ENCODE measurements around the gene DCHS2.

Gene DCHS2

GRCh38 chr4:154521607-154522006 is 30.0 kb upstream of the DCHS2 start:
- no peak for TF ChIP-seq CTCF (IDR thresholded peaks at IDR 0.05; ENCODE audit: low read depth, low read length, missing control alignments)
- DNase-seq (ENCODE audit: low read depth), result no peak
- in situ Hi-C loops (cut with HindIII; ENCODE audit: low sequenced_read_pairs), result no loop called here
- no peak overlapping the region for H3K4me3 ChIP-seq (ENCODE audit: low read depth, low read length)

- DNase-seq (ENCODE audit: low read depth), result no peak
- no peak for TF ChIP-seq CTCF (IDR thresholded peaks at IDR 0.05; ENCODE audit: low read depth, low read length, missing control alignments)
- H3K4me3 ChIP-seq (ENCODE audit: low read depth, low read length), result no peak overlapping the region
- in situ Hi-C loops (cut with HindIII; ENCODE audit: low sequenced_read_pairs), result no loop called here
Observed at GRCh38 chr4:154519214-154519613, 27.6 kb upstream of the DCHS2 start.

- H3K4me3 ChIP-seq (ENCODE audit: low read depth, low read length), result no peak overlapping the region
- TF ChIP-seq CTCF (IDR thresholded peaks at IDR 0.05; ENCODE audit: low read depth, low read length, missing control alignments), result no peak
- no peak for DNase-seq (ENCODE audit: low read depth)
- in situ Hi-C loops (cut with HindIII; ENCODE audit: low sequenced_read_pairs), result no loop called here
Observed at GRCh38 chr4:154517591-154517990, 26.0 kb upstream of the DCHS2 start.

GRCh38 chr4:154516318-154517029 is 24.9 kb upstream of the DCHS2 start:
- TF ChIP-seq CTCF (IDR thresholded peaks at IDR 0.05; ENCODE audit: low read depth, low read length, missing control alignments), result no peak
- in situ Hi-C loops (cut with HindIII; ENCODE audit: low sequenced_read_pairs), result no loop called here
- H3K4me3 ChIP-seq (ENCODE audit: low read depth, low read length), result no peak overlapping the region
- no peak for DNase-seq (ENCODE audit: low read depth)

- TF ChIP-seq CTCF (IDR thresholded peaks at IDR 0.05; ENCODE audit: low read depth, low read length, missing control alignments), result no peak
- in situ Hi-C loops (cut with HindIII; ENCODE audit: low sequenced_read_pairs), result no loop called here
Observed at GRCh38 chr4:154511981-154512380, 20.4 kb upstream of the DCHS2 start.

GRCh38 chr4:154511548-154511947 is 19.9 kb upstream of the DCHS2 start:
- in situ Hi-C loops (cut with HindIII; ENCODE audit: low sequenced_read_pairs), result no loop called here
- no peak for DNase-seq (ENCODE audit: low read depth)
- no peak overlapping the region for H3K4me3 ChIP-seq (ENCODE audit: low read depth, low read length)
- no peak for TF ChIP-seq CTCF (IDR thresholded peaks at IDR 0.05; ENCODE audit: low read depth, low read length, missing control alignments)

More at GRCh38 chr4:154511981-154512380, 20.4 kb upstream of the DCHS2 start:
- no peak overlapping the region for H3K4me3 ChIP-seq (ENCODE audit: low read depth, low read length)
- DNase-seq (ENCODE audit: low read depth), result no peak

Data from astrocyte of the cerebellum (primary cell).